ENCODE measurements around the gene MORC2.

MORC2 gene

DNA sequence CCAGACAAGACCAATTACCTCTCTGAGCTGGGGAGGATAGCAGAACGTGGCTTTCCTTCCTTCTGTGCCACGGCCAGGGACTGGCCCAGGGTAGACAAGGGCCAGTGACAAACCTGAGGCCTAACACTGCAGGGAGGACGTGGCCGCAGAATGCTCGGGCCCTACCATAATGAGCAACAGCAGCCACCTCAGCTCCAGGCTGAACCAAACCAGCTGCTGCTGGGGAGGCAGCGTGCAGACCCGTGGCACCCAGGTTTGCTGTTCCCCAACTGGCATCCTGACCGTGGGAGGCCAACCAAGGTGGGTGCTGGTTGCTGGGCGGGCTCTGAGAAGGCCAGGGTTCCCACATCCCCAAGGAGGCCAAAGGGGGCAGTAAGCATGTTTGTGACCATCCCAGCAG lies 83.0 kb downstream of the MORC2 start:
- no peak for DNase-seq

DNA sequence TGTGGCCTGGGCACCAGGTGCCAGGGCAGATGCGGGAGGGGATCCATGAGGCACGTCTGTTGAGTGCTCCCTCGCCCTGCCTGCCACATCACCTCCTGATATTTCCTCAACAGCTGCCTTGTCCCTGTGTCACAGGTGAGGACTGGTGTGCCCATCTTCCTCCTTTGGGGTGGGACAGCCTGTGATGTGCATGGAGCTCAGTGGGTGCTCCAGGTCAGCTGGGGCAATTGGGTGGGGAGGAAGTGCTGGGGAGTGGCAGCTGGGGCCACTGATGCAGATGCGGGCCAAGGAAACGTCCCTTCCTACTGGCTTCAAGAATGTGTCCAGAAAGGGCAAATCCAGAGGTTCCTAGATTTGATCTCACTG lies 83.6 kb downstream of the MORC2 start:
- no peak for DNase-seq

- DNase-seq = no peak
Observed at GRCh38 chr22:30884211-30885000, 84.2 kb downstream of the MORC2 start.

DNA sequence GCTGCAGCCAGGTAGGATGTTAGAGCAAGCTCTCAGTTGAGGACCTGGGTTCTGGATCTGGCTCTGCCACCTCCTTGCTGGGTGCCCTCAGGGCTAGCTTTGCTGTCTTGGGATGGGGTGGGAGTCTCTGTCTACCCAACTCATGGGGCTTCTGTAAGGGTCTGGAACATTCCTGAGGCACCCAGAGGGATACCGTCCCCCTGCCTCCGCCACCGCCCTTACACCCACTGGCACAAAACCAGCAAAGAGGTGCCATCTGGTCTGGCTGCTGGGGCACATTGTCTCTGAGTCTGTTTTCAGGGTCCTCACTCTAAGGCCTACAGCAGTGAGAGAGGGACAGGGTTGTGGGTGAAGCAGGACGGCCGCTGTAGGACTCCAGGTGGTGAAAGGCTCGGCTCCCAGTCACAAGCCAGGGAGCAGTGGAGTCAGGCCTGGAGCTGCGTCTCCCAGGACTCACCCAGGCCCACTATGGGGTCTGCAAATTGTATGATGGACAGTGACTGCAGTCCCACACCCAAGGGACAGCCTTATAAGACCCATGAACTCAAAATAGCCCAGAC lies 84.9 kb downstream of the MORC2 start:
- DNase-seq = no peak

- no peak for DNase-seq
Observed at GRCh38 chr22:30882974-30883533, 85.5 kb downstream of the MORC2 start.

GRCh38 chr22:30882184-30882717 lies 86.3 kb downstream of the MORC2 start:
- DNase-seq = no peak

- no peak for DNase-seq
Observed at GRCh38 chr22:30881361-30882183, 87.0 kb downstream of the MORC2 start.

GRCh38 chr22:30880847-30881246 lies 87.7 kb downstream of the MORC2 start:
- DNase-seq = no peak

DNA sequence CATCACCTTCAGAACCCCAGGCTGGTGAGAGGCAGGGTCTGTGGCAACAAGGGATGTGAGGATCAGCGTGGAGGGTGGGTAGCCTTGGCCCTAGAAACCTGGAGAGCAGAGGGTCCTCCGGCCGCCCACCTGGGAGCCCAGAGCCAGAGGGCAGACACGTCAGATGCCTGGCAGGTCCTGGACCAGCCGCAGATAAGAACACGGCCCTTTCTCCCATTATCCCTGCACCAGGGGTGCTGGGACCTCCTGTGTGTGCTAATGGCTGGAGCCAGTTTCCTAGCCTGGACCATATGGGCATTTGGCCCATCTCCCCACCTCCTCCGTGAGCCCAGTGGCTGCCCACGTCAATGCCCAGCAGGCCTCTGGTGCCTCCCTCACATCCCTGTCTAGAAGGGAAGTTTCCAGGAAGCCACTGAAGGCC lies 88.4 kb downstream of the MORC2 start:
- no peak for DNase-seq

- DNase-seq = no peak
Observed at GRCh38 chr22:30879415-30879797, 89.2 kb downstream of the MORC2 start.

DNA sequence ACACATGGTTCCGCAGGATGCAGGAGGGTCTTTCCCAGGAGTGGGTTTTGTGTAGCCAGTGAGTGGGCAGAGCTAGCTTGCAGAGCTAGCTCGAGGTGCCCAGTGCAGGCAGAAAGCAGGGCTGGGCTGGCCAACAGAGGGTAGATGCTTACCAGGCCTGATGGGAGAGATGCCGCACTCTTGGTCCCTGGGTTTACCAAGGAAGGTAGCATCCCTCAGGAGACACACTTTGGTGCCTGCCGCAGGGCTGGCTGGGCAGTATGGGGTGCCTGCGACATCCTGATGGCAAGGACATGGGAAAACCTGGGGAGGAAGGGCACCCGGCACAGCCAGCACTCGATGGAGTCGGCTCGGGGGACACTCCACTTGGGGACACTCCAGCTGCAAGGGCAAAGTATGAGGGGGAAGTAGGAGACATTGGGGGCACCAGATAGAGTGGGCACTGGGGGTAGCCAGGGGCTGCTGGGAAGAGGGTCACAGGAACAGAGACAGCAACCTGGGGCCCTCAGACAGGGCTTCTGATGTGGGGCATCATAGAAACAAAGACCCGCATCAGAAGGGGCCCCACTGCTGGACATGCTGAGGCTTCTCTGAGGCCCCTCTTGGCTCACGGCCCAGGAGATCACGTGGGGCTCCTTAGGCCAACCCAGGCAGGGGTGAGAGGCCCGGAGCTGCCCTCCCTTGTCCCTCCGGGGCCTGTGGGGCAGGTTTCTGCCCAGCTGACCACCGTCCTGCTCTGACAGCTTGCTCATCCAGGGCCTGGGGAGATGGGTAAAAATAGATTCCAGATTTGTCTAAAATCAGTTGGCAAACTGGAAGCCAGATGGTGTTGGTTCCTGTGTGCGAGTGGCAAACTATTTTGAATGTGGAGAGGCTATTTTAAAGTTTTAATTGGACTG lies 89.8 kb downstream of the MORC2 start:
- DNase-seq = peak; percentile 6

GRCh38 chr22:30877662-30878515 lies 90.7 kb downstream of the MORC2 start:
- no peak for DNase-seq

- DNase-seq = peak; percentile 19
Observed at GRCh38 chr22:30876915-30877553, 91.5 kb downstream of the MORC2 start.

GRCh38 chr22:30876221-30876751 lies 92.3 kb downstream of the MORC2 start:
- DNase-seq = no peak

- no peak for DNase-seq
Observed at GRCh38 chr22:30875481-30876215, 92.9 kb downstream of the MORC2 start.

Data from fibroblast of skin of scalp (primary cell).